HG03378 (cell line): ENCODE measurements around the gene LCE6A.

ENCODE experiments used
- ATAC-seq: cut with Tn5 transposase; IDR thresholded peaks from one replicate; pipeline ENCODE4 v1.9.1; 2021; ENCODE audit warnings: mild to moderate bottlenecking, moderate library complexity; ENCODE audit not compliant: unreplicated experiment

Gene LCE6A

DNA sequence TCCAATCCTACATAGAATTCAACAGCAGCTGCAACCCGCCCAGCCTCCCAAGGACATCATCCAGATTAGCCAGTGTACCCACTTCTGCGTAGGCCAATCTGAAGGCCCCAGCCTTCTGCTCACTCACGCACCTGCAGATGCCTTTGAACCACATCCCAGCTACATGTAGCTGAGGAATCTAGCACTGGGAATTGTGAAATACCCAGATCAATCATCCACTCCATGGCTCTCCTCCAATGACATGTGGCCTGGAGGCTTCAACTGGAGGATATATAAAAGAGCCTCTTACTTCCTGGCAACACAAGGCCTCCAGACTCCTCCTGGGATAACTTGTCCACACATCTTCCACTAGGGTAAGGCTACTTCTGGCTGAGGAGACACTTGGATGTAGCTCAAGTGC, at the start of gene LCE6A:
LCE6A (plus strand) TSS at position 301 of the 400 bp plus-strand sequence. CDS start 665 bp downstream, outside the sequence.
- no peak for ATAC-seq

- ATAC-seq: no peak
Observed at GRCh38 chr1:152795686-152796085, 47.0 kb upstream of the LCE6A start.

DNA sequence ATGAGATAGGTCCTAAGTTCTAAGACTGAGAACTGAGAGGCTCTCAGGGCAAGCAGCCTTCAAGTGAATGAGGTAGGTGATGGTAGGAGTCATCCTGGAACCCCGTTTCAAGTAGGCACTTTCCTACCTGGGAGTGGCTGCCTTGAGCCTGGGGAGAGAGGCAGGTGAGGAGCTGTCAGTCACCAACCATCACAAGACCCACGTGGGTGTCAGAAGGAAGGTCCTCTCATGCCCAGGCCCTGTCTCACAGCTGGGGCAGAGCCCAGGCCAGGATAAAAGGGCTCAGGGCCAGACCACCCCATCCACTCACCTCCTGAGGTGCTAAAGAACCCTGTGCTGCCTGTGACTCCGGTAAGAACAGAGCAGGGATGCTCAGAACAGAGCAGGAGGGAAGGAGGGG, 46.2 kb upstream of the LCE6A start, which contains the start of gene LCE1D:
LCE1D (plus strand) TSS at position 301 of the 400 bp plus-strand sequence. CDS start 1,074 bp downstream, outside the sequence.
- ATAC-seq: no peak

GRCh38 chr1:152801333-152801732, 41.3 kb upstream of the LCE6A start:
- no peak for ATAC-seq

DNA sequence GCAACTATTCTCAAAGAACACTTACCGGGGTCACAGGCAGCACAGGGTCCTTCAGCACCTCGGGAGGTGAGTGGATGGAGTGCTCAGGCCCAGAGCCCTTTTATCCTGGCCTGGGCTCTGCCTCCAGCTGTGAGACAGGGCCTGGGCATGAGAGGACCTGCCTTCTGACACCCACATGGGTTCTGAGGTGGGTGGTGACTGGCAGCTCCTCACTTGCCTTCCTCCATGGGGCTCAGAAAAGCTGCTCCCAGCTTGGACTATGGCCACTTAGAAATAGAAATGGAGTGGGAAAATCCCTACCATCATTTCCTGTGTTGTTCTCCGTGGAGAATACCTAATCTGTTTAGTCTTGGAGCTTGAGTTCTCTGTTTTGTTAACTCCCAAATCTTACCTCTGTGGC, 36.1 kb upstream of the LCE6A start, which contains the start of gene LCE1C:
LCE1C (minus strand) TSS at position 76 of the 400 bp plus-strand sequence. CDS start 1,173 bp downstream, outside the sequence.
- no peak for ATAC-seq

GRCh38 chr1:152811050-152811449, 31.6 kb upstream of the LCE6A start:
- no peak for ATAC-seq

GRCh38 chr1:152811671-152812070, 31.0 kb upstream of the LCE6A start, which contains the start of gene LCE1B:
LCE1B (plus strand) TSS chr1:152811971; CDS start chr1:152812447, 476 bp downstream.
- ATAC-seq: no peak

- ATAC-seq: no peak
Observed at GRCh38 chr1:152817309-152817708, 25.3 kb upstream of the LCE6A start.

- no peak for ATAC-seq
Observed at GRCh38 chr1:152823294-152823693, 19.4 kb upstream of the LCE6A start.

GRCh38 chr1:152824964-152825363, 17.7 kb upstream of the LCE6A start:
- no peak for ATAC-seq

DNA sequence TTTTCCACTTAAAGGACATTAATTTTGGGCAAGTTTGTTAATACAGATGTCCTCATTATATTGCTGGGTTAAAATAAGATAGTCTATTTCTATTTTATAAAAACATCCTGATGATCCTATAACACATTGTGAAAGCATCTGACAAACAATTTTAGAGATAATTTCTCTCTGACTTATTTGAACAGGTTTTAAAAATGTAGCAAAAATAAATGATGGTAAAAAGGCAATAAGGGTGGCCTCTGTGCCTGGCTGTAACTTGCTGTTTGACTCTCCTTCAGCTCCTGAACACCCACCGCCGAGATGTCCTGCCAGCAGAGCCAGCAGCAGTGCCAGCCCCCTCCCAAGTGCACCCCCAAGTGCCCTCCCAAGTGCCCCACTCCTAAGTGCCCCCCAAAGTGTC, 15.5 kb upstream of the LCE6A start, which contains the start of gene LCE1A:
LCE1A (plus strand) TSS at position 301 of the 400 bp plus-strand sequence; CDS start at position 301, 0 bp downstream.
- no peak for ATAC-seq

GRCh38 chr1:152836870-152837269, 5.8 kb upstream of the LCE6A start:
- no peak for ATAC-seq

- ATAC-seq: no peak
Observed at GRCh38 chr1:152855661-152856060, 13.0 kb downstream of the LCE6A start.

DNA sequence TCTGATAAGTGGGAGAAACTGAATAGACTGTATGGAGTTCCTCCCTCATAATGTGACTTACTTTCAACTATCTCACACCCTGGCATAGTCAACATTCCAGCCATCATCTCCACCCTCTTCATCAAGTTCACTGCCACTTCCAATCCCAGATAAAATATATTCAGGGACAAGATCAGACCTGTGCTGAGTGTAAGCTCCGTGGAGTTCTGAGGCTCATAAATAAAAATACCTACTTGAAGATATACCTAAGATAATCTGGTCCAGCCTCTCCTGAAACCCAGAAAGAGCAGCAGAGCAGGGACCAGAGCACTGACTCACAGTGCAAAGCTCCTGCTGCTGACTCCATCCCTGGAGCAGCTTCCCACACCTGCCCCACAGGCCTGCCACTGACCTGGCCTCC, 15.4 kb downstream of the LCE6A start:
- no peak for ATAC-seq

DNA sequence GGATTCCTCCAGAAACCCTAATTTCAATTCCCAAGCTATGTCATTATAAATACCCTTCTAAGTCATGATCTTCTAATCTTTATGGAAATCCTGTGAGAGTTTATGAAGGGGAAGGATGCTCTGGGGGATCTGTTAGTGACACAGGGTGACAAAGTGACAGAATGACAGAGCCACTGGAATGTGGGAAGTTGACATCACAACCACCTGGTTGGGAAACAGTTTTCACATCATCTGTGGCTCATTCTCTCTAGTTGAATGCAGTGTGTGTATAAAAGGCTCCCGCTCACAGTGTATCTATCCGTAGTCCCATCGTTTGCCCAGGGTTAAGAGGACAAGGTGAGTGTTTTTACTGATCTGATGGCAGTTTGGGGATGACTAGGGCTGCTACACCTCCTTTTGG, 17.0 kb downstream of the LCE6A start, which contains the start of gene LCE7A:
LCE7A (plus strand) TSS at position 301 of the 400 bp plus-strand sequence. CDS start 702 bp downstream, outside the sequence.
- ATAC-seq: no peak

GRCh38 chr1:152860129-152860528, 17.5 kb downstream of the LCE6A start:
- no peak for ATAC-seq

DNA sequence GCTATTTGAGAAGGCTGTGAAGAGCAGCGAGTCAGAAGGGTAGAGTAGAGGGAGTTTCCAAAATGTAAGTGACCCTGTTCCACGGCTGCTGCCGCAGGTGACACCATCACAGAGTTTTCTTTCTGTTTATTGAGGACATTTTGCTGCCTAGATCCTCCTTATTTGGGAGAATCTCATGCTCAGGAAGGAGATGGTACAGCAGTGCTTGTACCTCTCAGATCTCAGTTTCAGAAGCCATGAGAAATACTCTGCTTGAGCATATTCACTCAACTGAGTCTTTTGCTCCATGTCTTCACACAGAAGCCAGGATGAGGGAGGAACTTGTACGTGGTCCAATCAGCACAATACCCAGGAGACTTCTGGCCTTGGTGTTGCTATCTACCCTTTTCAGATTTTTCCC, 18.7 kb downstream of the LCE6A start:
- ATAC-seq: no peak

- no peak for ATAC-seq
Observed at GRCh38 chr1:152864443-152864842, 21.8 kb downstream of the LCE6A start.

- ATAC-seq: no peak
Observed at GRCh38 chr1:152866321-152866720, 23.7 kb downstream of the LCE6A start.

- ATAC-seq: no peak
Observed at GRCh38 chr1:152869808-152870419, 27.3 kb downstream of the LCE6A start.

DNA sequence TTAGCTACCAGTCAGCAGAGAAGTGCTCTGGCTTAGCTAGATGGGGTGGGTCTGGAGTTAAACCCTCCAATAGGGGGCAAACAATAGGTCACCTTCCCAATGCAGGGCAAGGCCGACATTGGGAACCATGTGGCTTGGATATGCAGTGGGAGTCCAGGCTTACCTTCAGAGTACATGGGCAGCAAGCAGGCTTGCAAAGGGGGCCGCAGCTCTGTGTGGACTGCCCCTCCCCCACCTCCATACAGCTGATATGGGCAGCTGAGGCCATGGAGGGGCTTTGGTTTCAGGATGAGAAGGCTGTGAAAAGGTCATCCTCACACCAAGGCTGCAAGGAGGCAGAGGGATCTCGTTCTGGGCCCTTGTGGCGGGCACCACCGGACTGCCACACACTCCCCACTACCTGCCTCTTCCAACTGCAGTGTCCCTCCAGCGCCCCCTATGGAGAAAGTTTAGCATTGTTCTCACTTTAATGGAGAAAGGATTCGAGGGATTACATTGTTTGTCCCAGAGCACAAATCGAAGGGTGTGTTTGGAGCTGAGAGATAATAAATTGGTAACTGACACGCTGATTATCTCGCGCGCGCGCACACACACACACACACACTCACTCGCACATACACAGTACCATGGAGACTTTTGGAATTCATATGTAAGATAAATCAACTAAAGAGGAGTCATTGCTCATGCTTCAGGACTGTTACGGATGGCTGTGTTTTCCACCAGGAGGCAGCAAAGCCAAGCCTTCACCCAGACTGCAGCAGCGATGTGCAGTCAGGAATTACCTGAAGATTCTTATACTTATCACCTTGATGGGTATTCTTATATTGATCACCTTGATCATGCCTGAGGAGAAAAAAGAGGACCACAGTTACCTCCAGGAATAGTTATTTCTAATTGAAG, 28.4 kb downstream of the LCE6A start:
- ATAC-seq: no peak
